GM23248 (cell line): ENCODE measurements around the gene CEMIP.

Experiments
- EZH2 ChIP-seq: fragments of 200-600 bp; sonication (generic); IDR thresholded peaks from 2 replicates; pipeline ENCODE4 v1.6.1; 2018; ENCODE audit warnings: antibody characterized with exemption, mild to moderate bottlenecking; ENCODE audit not compliant: insufficient read depth, poor library complexity, severe bottlenecking
- EZH2phosphoT487 ChIP-seq: fragments of 200-600 bp; sonication (generic); IDR thresholded peaks from 2 replicates; pipeline ENCODE4 v1.6.1; 2018; ENCODE audit warnings: antibody characterized with exemption, moderate library complexity, mild to moderate bottlenecking, low read depth; ENCODE audit not compliant: insufficient read depth

- TF ChIP-seq EZH2phosphoT487 (no peak), EZH2 (no peak)
These were observed 55.7 kb downstream of the CEMIP start for GRCh38 chr15:80834906-80835305.
